HS-27A (cell line): Measurements from ENCODE around the gene REL.
"Not testable (repeated sequence)": the region's sequence is repeated elsewhere in the genome, so short reads cannot be mapped to it uniquely, and the experiment has no call there.

Experiments used
- DNase-seq: peaks from one replicate; pipeline ENCODE4 v3.0.0-alpha.2; 2012; ENCODE audit warnings: low read depth, missing footprints

Gene REL

DNA sequence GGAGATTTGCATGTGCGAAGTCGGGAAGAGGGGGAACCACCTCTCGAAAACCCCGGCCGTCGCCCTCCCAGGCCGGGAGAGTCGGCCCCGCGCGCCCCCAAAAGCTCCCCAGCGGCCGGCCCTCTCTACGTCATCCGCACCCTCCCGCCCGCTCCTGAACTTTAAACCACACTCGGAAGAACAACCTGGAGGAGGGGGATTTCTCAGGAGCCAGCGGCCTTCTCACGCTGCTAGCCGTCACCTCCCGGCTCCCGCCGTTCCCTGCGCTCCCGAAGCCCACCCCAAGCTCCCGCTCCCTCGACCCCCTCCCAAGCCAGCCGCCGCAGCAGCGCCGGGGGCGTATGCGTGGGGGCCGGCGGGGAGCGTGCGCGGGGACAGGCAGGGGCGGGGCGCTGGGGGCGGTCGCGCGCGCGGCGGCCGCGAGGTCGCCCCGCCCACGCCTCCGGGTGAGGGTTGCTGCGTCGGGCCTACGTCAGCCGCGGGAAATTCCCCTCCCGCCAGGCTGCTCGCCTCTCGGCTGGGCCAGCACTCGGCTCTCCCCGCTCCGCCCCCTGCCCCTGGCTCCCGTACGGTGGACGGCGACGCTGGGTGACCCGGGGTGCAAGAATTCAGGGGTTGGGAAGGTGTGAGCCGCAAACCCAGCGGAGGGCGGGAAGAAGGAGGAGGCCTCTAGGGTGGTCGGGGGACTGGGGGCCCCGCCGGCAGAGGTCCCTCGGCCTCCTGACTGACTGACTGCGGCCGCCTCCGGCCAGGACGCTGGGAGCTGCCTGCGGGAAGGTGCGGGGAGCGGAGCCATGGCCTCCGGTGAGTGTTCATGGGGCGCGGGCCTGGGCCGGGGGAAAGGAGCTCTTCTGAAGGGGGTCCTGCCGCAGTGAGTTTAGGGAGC is at the start of gene REL:
REL (plus strand) TSS at position 528 of the 886 bp plus-strand sequence; CDS start at position 795, 267 bp downstream.
- DNase-seq: peak; percentile 31

- no peak for DNase-seq
Measured at GRCh38 chr2:60831921-60832320, 49.5 kb upstream of the REL start.

DNA sequence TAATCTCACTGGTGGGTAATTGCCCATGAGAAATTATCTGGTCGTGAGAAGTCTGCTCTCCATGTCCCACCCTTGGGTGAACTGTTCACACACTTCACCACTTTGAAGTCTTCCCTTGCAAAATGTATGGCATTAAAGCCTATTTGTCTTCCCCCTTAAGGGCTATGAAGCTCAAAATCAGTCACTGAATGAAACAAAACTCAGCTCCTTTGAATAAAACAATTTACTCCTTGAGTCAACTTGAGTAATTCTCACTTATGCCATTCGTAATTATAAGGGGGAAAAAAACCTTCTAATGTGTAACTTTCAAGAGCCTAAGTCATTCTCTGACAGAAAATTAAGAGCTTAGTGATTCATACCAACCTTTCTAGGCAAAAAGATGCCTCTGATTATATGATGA is 48.8 kb upstream of the REL start:
- DNase-seq: no peak

GRCh38 chr2:60834270-60834717 is 47.1 kb upstream of the REL start:
- no peak for DNase-seq

DNA sequence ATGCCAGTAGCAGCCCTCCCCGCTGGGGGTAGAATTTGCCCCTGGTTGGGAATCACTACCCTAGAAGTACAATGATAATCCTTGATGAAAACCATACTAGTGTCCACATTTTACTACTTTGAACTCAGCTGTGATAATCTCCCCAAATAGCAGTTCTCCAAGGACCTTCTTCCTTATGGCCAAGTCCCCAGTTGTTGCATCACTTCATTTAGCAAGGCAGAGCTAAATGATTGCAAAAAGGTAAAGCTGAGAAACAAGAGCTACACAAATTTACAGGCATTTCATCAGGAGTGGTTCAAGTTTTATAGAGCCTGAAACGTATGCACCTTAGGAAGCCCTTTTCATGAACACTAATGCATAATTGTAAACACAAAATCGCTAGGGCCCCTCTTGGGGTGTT is 44.9 kb upstream of the REL start:
- no peak for DNase-seq

GRCh38 chr2:60837123-60837522 is 44.3 kb upstream of the REL start:
- DNase-seq: no peak

DNA sequence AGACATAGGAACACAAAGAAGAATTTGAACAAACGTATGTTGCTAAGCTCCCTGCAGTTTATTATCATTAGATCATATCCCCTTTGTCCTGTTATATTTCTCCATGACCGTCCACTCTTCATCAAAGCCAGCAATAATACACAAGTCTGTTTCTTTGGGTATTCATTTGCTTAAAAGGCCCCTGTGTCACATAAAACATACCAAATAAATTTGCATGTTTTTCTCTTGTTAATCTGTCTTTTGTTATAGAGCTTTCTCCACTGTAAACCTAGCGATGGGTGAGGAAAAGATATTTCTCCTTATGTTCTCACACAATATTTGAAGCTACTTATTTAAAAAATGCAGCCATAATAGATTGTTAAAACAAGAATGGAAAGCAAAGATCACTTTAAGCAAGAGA is 42.9 kb upstream of the REL start:
- no peak for DNase-seq

- no peak for DNase-seq
Measured at GRCh38 chr2:60839126-60839813, 42.1 kb upstream of the REL start.

DNA sequence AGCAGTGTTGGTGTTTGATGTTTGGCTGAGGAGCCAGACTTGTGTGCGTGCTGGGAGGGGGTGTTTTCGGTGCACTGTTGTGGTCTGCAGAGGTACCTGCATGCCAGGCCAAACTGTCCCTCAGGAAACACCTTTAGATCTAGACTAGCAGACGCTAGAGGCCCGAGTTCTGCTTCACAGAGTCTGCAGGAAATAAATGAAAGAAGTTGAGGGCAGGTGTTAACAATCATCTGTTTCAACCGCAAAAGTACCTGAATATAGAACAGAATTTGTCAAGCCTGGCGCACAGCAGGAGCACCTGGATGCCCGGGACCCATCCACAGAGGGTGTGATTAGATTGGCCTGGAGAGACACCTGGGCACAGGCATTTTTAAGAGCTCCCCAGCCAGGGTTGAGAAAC is 40.5 kb upstream of the REL start:
- no peak for DNase-seq

DNA sequence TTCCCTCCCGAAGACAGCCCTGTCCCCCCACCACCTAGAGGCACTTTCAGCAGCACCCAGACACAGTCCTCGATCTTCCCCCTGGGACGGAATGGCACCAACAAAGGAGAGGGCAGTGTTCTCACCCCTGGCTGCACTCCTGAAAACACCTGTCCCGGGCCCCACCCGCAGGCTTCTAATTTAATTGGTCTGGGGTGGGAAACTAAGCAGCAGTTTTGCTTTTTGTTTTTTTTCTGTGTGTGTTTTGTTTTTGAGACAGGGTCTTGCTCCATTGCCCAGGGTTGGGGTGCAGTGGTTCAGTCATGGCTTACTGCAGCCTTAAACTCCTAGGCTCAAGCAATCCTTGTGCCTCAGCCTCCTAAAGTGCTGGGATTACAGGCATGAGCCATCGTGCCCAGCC is 38.4 kb upstream of the REL start:
- no peak for DNase-seq

DNA sequence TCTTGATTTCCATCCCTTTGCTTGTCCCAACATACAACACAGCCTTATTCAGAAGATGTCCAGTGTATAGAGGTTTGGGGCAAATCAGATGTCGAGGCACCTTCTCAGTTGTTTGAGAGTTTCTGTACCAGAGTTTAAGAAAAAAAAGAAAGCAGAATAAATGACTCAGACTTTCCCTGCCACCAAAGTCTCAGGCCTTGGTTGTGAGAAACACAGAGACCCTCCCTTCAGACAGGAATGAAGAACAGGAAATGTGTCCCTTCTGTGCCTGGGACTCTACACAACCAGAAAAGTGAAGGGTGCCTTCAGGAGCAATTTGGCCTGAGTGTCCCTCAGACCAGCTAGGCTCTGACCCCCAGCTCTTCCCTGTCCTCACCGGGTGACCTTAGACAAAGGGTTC is 37.3 kb upstream of the REL start:
- no peak for DNase-seq

DNA sequence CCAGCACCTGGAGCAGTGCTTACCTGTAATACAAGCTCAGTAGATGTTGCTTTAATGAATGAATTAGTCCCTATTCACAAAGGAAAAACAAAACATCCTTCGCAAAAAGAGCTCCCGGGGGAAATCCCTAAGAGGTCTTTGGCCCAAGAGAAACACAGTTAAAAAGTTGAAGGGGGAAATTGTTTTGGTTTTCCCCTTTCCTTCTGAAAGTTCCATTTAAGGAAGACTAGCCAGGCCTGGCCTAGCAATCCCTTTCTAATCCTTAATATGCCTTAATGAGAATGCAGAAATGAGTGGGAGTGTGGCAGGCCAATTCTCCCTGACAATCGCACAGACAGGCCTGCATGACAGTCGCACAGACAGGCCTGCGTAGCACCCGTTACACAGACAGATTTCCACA is 33.5 kb upstream of the REL start:
- DNase-seq: no peak

DNA sequence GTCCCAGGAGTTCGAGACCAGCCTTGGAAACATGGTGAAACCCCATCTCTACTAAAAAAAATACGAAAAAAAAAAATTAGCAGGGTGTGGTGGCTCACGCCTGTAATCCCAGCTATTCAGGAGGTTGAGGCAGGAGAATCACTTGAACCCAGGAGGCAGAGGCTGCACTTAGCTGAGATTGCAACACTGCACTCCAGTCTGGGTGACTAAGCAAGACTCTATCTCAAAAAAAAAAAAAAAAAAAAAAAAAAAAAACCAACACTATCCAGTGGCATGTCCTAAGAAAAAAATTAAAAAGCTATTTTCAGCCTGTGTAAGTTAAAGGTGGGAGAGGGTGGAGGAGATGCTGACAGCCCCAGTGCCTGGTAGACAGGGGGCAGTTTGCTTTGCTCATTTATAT is 32.2 kb upstream of the REL start:
- no peak for DNase-seq

GRCh38 chr2:60852282-60852860 is 29.0 kb upstream of the REL start:
- DNase-seq: no peak

- no peak for DNase-seq
Measured at GRCh38 chr2:60853531-60853930, 27.8 kb upstream of the REL start.

DNA sequence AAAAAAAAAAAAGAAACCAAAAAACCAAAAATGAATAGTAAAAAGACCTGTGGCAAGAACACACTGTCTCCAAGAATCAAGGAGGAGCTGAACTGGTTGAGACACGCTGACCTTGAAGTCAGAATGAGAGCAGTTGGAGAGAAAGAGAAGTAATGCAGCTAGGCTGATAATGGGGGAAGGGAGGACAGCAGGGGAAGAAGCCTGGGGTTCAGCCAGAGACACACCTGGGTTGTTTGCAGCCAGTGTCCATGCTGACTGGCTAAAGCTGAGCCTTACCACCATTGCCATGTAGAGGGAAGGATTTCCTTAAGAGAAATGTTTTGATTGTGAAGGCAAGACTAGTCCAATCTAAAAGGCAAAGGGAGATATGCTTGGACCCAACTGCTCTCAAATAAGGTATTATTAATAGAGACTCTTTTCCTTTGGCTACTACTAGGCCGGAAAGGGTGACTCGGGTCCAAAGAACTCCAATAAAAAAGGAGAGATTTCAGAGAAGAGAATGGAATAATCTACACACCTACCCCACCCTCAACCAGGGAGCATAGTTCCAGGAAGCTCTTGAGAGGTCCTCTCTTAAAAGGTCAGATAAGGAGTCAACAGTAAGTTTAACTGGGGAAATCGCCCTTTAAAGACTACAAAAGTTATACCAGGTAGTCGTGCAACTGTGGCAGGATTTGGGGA is 25.2 kb upstream of the REL start:
- DNase-seq: no peak

GRCh38 chr2:60857056-60857455 is 24.3 kb upstream of the REL start:
- DNase-seq: no peak

DNA sequence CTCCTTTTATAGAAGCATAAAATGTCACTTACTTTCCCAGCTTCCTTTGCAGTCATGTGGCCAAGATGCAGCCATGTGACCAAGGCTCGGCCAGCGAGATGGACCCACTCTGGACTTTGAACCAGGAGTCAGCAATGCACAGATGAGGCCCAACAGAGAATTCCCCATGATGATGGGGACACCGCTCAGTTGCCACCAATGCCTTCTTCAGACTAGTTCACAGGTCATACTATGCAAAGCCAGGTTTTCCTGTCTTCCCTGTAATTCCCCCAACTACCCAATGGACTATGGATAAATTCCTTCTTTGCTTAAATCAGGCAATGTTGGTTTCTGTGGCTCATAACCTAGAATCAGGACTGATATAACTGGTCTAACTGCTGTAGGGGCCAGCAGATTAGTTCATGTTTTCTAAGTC is 22.5 kb upstream of the REL start:
- no peak for DNase-seq

- no peak for DNase-seq
Measured at GRCh38 chr2:60861736-60862135, 19.6 kb upstream of the REL start.

DNA sequence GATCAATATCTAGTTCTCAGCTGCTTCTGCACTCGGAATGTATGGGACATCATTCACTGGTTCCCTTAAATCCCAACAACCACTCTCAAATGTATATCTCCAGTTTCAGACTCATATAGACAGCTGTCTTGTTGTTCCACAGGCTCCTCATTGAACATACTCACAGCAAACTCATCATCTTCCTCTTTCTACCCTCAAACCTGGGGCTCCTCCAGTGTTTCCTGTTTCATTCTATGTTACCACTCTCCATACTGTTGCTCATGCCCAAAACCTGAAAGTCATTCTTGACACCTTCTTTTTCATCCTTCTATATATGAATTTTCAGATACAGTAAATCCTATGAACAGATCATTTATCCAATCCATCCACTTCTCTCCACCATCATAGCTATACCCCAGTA is 18.7 kb upstream of the REL start:
- DNase-seq: no peak

- not testable (repeated sequence) for DNase-seq
Measured at GRCh38 chr2:60865361-60865760, 16.0 kb upstream of the REL start.

- DNase-seq: no peak
Measured at GRCh38 chr2:60867007-60867406, 14.4 kb upstream of the REL start.
